GM21786 (cell line): ENCODE data around the gene LUZP2.

Experiments
- ATAC-seq: cut with Tn5 transposase; IDR thresholded peaks from one replicate; pipeline ENCODE4 v1.9.1; 2021; ENCODE audit not compliant: unreplicated experiment

The LUZP2 gene

GRCh38 chr11:24496736-24497725 is at the start of gene LUZP2:
TSS of gene LUZP2 (plus strand) at chr11:24497053.
- ATAC-seq = no peak

GRCh38 chr11:24453129-24453718 is 43.6 kb upstream of the LUZP2 start:
- ATAC-seq = no peak

- ATAC-seq = no peak
These were observed 38.9 kb upstream of the LUZP2 start for GRCh38 chr11:24457985-24458384.

- ATAC-seq = no peak
These were observed 26.4 kb upstream of the LUZP2 start for GRCh38 chr11:24470431-24470830.

GRCh38 chr11:24471084-24471483 is 25.8 kb upstream of the LUZP2 start:
- no peak for ATAC-seq

GRCh38 chr11:24478718-24479117 is 18.1 kb upstream of the LUZP2 start:
- no peak for ATAC-seq

GRCh38 chr11:24489477-24489876 is 7.4 kb upstream of the LUZP2 start:
- ATAC-seq = no peak

GRCh38 chr11:24496386-24496735 is 492 bp upstream of the LUZP2 start:
- no peak for ATAC-seq

GRCh38 chr11:24497831-24498230 is 978 bp downstream of the LUZP2 start:
- ATAC-seq = no peak

GRCh38 chr11:24502425-24502824 is 5.6 kb downstream of the LUZP2 start:
- no peak for ATAC-seq

GRCh38 chr11:24509114-24509513 is 12.3 kb downstream of the LUZP2 start:
- ATAC-seq = no peak

GRCh38 chr11:24511511-24511910 is 14.7 kb downstream of the LUZP2 start:
- ATAC-seq = no peak

GRCh38 chr11:24513479-24514218 is 16.8 kb downstream of the LUZP2 start:
- ATAC-seq = no peak

- peak; percentile 86 for ATAC-seq
These were observed 17.4 kb downstream of the LUZP2 start for GRCh38 chr11:24514219-24514594.

- no peak for ATAC-seq
These were observed 18.8 kb downstream of the LUZP2 start for GRCh38 chr11:24515632-24516031.

GRCh38 chr11:24516638-24517037 is 19.8 kb downstream of the LUZP2 start:
- ATAC-seq = no peak

GRCh38 chr11:24521601-24522000 is 24.7 kb downstream of the LUZP2 start:
- no peak for ATAC-seq

- ATAC-seq = no peak
These were observed 27.3 kb downstream of the LUZP2 start for GRCh38 chr11:24524156-24524555.

GRCh38 chr11:24531528-24531927 is 34.7 kb downstream of the LUZP2 start:
- ATAC-seq = no peak

- no peak for ATAC-seq
These were observed 46.9 kb downstream of the LUZP2 start for GRCh38 chr11:24543771-24544170.

GRCh38 chr11:24556693-24557092 is 59.8 kb downstream of the LUZP2 start:
- peak; percentile 52 for ATAC-seq

- ATAC-seq = no peak
These were observed 62.5 kb downstream of the LUZP2 start for GRCh38 chr11:24559315-24559714.
